Coronary artery (tissue), 2 donors: Measurements from ENCODE around the gene VWC2L.

Experiments used
- DNase-seq: peaks from one replicate; pipeline ENCODE4 v3.0.0-alpha.2; 2017; ENCODE audit warnings: low spot score
- H3K27ac ChIP-seq, 2 donors: fragments of 200-600 bp; sonication (generic); one replicate each; pipeline ENCODE4 v1.5.1; 2016 to 2019
- H3K4me3 ChIP-seq: fragments of 200-600 bp; sonication (generic); 2 replicates; pipeline ENCODE4 v1.5.1; 2016; ENCODE audit warnings: mild to moderate bottlenecking, moderate library complexity
- CTCF ChIP-seq: fragments of 200-600 bp; sonication (generic); IDR thresholded peaks from one replicate; pipeline ENCODE4 v1.5.1; 2019; ENCODE audit warnings: antibody characterized with exemption

VWC2L gene

GRCh38 chr2:214492608-214493007 is 81.8 kb downstream of the VWC2L start:
- H3K4me3 ChIP-seq = no peak overlapping the region
- DNase-seq = no peak
- no peak for TF ChIP-seq CTCF
- no peak overlapping the region for H3K27ac ChIP-seq

- H3K27ac ChIP-seq = peak overlapping the region in 1 of 2 donors; percentile 42
- H3K4me3 ChIP-seq = no peak overlapping the region
- DNase-seq = no peak
- TF ChIP-seq CTCF = no peak
These were observed 86.6 kb downstream of the VWC2L start for GRCh38 chr2:214497489-214497888.

GRCh38 chr2:214503568-214503967 is 92.7 kb downstream of the VWC2L start:
- no peak overlapping the region for H3K4me3 ChIP-seq
- no peak for TF ChIP-seq CTCF
- H3K27ac ChIP-seq = no peak overlapping the region

GRCh38 chr2:214504599-214505376 is 93.9 kb downstream of the VWC2L start:
- H3K27ac ChIP-seq = peak overlapping the region in 1 of 2 donors; percentile 16
- H3K4me3 ChIP-seq = no peak overlapping the region
- no peak for TF ChIP-seq CTCF
- DNase-seq = no peak

More at GRCh38 chr2:214503568-214503967, 92.7 kb downstream of the VWC2L start:
- DNase-seq = no peak

GRCh38 chr2:214507032-214507431 is 96.2 kb downstream of the VWC2L start:
- DNase-seq = no peak
- TF ChIP-seq CTCF = no peak
- no peak overlapping the region for H3K27ac ChIP-seq
- H3K4me3 ChIP-seq = no peak overlapping the region

GRCh38 chr2:214514704-214515103 is 103.8 kb downstream of the VWC2L start:
- DNase-seq = no peak
- TF ChIP-seq CTCF = no peak
- Histone ChIP-seq H3K4me3 (no peak overlapping the region), H3K27ac (no peak overlapping the region)

- TF ChIP-seq CTCF = no peak
- DNase-seq = no peak
- H3K27ac ChIP-seq = no peak overlapping the region
- H3K4me3 ChIP-seq = no peak overlapping the region
These were observed 104.3 kb downstream of the VWC2L start for GRCh38 chr2:214515111-214515510.
